ENCODE results near the gene TSPAN16.

The TSPAN16 gene

DNA sequence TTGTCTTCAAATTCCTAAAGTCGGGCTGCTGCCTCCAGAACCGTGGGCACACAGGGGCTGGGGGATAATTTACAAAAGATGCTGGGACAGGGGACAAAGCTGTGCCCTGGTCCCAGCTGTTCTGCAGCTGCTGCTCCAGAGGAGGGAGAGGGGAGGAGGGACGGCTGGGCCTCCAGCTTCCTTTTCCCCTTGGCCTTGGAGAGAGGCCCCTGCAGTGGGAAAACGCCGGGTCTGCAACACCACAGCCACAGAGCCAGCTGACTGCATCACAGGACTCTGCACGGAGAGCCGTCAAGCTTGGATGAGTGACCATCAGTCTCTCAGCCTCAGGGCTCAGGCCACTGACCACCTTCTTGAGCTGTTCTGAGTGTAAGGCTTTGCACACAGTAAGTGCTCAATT, 39.8 kb upstream of the TSPAN16 start:
- Histone ChIP-seq H3K4me1 (ENCODE audit: insufficient read depth, low read length, poor library complexity, severe bottlenecking) (no peaks in the 10 kb centered on the region), H3K79me2 (ENCODE audit: insufficient read depth, low read length) (no peaks in the 10 kb centered on the region), H3K36me3 (ENCODE audit: insufficient read depth, low read length) (no peaks in the 10 kb centered on the region), H3K4me3 (ENCODE audit: low read length, poor library complexity, severe bottlenecking) (no peak overlapping the region), H3K4me2 (ENCODE audit: low read depth, low read length, poor library complexity, severe bottlenecking) (no peak overlapping the region), H3K9ac (ENCODE audit: low read depth, low read length, poor library complexity, severe bottlenecking) (no peak overlapping the region), H4K20me1 (ENCODE audit: insufficient read depth, low read length, poor library complexity, severe bottlenecking) (no peaks in the 10 kb centered on the region), H3K9me2 (replicated peaks; ENCODE audit: low read depth, low read length) (no peaks in the 10 kb centered on the region), H3K9me3 (ENCODE audit: insufficient read depth, low read depth, low read length) (no peaks in the 10 kb centered on the region), H3K27me3 (ENCODE audit: insufficient read depth, low read length, poor library complexity, severe bottlenecking) (no peaks in the 10 kb centered on the region), H2AFZ (ENCODE audit: low read length) (no peak overlapping the region), H3F3A (ENCODE audit: low read depth) (no peaks in the 10 kb centered on the region)
- TF ChIP-seq EZH2phosphoT487 (IDR thresholded peaks at IDR 0.05; ENCODE audit: borderline replicate concordance), result no peak
- TF ChIP-seq, protein P1, sequence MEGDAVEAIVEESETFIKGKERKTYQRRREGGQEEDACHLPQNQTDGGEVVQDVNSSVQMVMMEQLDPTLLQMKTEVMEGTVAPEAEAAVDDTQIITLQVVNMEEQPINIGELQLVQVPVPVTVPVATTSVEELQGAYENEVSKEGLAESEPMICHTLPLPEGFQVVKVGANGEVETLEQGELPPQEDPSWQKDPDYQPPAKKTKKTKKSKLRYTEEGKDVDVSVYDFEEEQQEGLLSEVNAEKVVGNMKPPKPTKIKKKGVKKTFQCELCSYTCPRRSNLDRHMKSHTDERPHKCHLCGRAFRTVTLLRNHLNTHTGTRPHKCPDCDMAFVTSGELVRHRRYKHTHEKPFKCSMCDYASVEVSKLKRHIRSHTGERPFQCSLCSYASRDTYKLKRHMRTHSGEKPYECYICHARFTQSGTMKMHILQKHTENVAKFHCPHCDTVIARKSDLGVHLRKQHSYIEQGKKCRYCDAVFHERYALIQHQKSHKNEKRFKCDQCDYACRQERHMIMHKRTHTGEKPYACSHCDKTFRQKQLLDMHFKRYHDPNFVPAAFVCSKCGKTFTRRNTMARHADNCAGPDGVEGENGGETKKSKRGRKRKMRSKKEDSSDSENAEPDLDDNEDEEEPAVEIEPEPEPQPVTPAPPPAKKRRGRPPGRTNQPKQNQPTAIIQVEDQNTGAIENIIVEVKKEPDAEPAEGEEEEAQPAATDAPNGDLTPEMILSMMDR (conservative IDR thresholded peaks at IDR 0.05; ENCODE audit: low read length), result no peak

DNA sequence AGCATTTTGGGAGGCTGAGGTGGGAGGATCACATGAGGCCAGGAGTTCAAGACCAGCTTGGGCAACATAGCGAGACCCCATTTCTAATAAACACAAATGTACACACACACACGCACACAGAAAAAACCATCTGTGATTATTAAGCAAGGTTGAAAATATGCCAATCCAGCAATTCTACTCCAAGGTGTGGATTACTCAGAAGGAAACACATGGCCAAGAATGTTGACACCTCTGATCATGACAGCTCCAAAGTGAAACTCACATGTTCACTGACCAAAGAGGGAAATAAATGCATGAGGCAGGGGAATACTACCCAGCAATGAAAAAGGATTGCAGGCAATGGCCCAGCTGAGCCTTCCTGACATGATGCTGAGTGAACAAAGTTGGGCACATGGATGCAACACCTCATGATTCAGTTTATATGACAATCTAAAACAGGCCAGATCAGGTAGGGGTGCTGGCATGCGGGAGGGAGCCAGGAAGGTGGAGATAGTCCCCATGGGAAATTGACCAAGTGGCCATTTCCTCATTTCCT, 38.0 kb upstream of the TSPAN16 start:
- Histone ChIP-seq H3K27me3 (ENCODE audit: insufficient read depth, low read length, poor library complexity, severe bottlenecking) (no peaks in the 10 kb centered on the region), H2AFZ (ENCODE audit: low read length) (no peak overlapping the region), H4K20me1 (ENCODE audit: insufficient read depth, low read length, poor library complexity, severe bottlenecking) (no peaks in the 10 kb centered on the region)

DNA sequence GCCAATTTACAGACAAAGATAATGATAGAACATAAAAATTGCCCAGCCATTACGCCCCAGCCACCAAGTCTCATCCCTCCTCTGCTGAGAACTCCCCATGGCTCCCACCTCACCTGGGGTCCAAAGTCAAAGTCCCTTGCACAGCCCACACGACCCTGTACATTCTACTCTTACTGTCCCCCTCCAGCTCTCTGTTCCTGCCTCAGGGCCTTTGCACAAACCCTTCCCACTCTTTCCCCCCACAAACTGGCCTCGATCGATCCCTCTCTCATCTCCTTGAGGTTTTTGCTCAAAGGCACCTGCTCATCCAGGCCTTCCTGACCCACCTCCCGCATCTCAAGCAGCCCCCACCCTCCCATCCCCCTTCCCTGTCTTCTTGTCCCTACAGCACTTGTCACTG, 35.0 kb upstream of the TSPAN16 start:
- Histone ChIP-seq H3K27me3 (ENCODE audit: insufficient read depth, low read length, poor library complexity, severe bottlenecking) (no peaks in the 10 kb centered on the region), H3K4me3 (ENCODE audit: low read length, poor library complexity, severe bottlenecking) (no peak overlapping the region), H3F3A (ENCODE audit: low read depth) (no peaks in the 10 kb centered on the region), H3K36me3 (ENCODE audit: insufficient read depth, low read length) (no peaks in the 10 kb centered on the region), H3K9me2 (replicated peaks; ENCODE audit: low read depth, low read length) (no peaks in the 10 kb centered on the region), H3K4me1 (ENCODE audit: insufficient read depth, low read length, poor library complexity, severe bottlenecking) (no peaks in the 10 kb centered on the region), H4K20me1 (ENCODE audit: insufficient read depth, low read length, poor library complexity, severe bottlenecking) (no peaks in the 10 kb centered on the region), H3K9ac (ENCODE audit: low read depth, low read length, poor library complexity, severe bottlenecking) (no peak overlapping the region), H3K4me2 (ENCODE audit: low read depth, low read length, poor library complexity, severe bottlenecking) (no peak overlapping the region), H3K9me3 (ENCODE audit: insufficient read depth, low read depth, low read length) (no peaks in the 10 kb centered on the region), H2AFZ (ENCODE audit: low read length) (no peak overlapping the region), H3K79me2 (ENCODE audit: insufficient read depth, low read length) (no peaks in the 10 kb centered on the region)
- TF ChIP-seq, protein P1 (conservative IDR thresholded peaks at IDR 0.05; ENCODE audit: low read length), result no peak
- no peak for TF ChIP-seq EZH2phosphoT487 (IDR thresholded peaks at IDR 0.05; ENCODE audit: borderline replicate concordance)

More for the DNA sequence above, 38.0 kb upstream of the TSPAN16 start:
- Histone ChIP-seq H3F3A (ENCODE audit: low read depth) (no peaks in the 10 kb centered on the region), H3K4me3 (ENCODE audit: low read length, poor library complexity, severe bottlenecking) (no peak overlapping the region), H3K4me2 (ENCODE audit: low read depth, low read length, poor library complexity, severe bottlenecking) (no peak overlapping the region), H3K36me3 (ENCODE audit: insufficient read depth, low read length) (no peaks in the 10 kb centered on the region), H3K4me1 (ENCODE audit: insufficient read depth, low read length, poor library complexity, severe bottlenecking) (no peaks in the 10 kb centered on the region), H3K9me3 (ENCODE audit: insufficient read depth, low read depth, low read length) (no peaks in the 10 kb centered on the region), H3K9me2 (replicated peaks; ENCODE audit: low read depth, low read length) (no peaks in the 10 kb centered on the region), H3K79me2 (ENCODE audit: insufficient read depth, low read length) (no peaks in the 10 kb centered on the region), H3K9ac (ENCODE audit: low read depth, low read length, poor library complexity, severe bottlenecking) (no peak overlapping the region)
- TF ChIP-seq, protein P1 (conservative IDR thresholded peaks at IDR 0.05; ENCODE audit: low read length), result no peak

Measured in Loucy (cell line).